ENCODE measurements around the gene APOL3. TPM values are rescaled to one million over a fixed set of nuclear protein-coding genes. Genes with fewer than 3 reads are reported as not detected.

Gene APOL3
- total and polyA plus RNA-seq, 10 of the 15 experiments (the other 5 are each of a cell fraction or from before 2014, with no cell fraction given), result 6.9 to 66.8 (median 48.5) TPM

DNA sequence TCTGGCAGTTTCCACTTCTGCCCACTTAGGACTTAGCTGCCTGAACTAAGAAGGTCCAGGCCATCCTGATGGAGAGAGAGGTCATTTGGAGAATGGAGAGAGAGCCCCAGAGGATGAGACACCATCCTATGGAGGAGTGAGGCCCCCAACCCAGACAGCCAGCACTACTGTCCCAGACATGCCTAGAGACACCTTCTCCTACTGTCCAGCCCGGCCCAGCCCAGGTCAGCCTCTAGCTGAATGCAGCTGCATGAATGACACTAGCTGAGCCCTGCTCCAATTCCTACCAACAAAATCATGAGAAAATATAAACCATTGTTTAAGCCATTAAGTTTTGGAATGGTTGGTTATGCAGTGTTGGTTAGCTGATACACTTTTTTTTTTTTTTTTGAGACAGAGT is 47.4 kb downstream of the APOL3 start:
- BruUV-seq (replicated peaks), result no TSS peak
- CTCF ChIA-PET, result interaction anchor here (1.2 to 1.4 kb wide), 2 partner anchors 14 to 165 kb away, joined by 3 to 4 read pairs; no protein-coding TSS in a partner anchor

More for the DNA sequence above, 47.4 kb downstream of the APOL3 start:
- TF ChIP-seq RFX5 (IDR thresholded peaks at IDR 0.05; ENCODE audit: low read depth, low read length) (no peak), CHD1 (IDR thresholded peaks at IDR 0.05; ENCODE audit: low read depth, low read length) (no peak), ZNF24 (IDR thresholded peaks at IDR 0.05) (no peak), FOXM1 (IDR thresholded peaks at IDR 0.05; ENCODE audit: low read depth, low read length) (no peak), HCFC1 (IDR thresholded peaks at IDR 0.05; ENCODE audit: low read length) (no peak), NR2C2 (IDR thresholded peaks at IDR 0.05; ENCODE audit: borderline replicate concordance, control insufficient read depth, insufficient read length, low read depth) (no peak), MYB (IDR thresholded peaks at IDR 0.05; ENCODE audit: borderline replicate concordance, low read depth, low read length) (no peak)
- TF ChIP-seq, protein P1, sequence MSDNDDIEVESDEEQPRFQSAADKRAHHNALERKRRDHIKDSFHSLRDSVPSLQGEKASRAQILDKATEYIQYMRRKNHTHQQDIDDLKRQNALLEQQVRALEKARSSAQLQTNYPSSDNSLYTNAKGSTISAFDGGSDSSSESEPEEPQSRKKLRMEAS (IDR thresholded peaks at IDR 0.05; ENCODE audit: low read depth, low read length), result no peak
- TF ChIP-seq, protein P2, sequence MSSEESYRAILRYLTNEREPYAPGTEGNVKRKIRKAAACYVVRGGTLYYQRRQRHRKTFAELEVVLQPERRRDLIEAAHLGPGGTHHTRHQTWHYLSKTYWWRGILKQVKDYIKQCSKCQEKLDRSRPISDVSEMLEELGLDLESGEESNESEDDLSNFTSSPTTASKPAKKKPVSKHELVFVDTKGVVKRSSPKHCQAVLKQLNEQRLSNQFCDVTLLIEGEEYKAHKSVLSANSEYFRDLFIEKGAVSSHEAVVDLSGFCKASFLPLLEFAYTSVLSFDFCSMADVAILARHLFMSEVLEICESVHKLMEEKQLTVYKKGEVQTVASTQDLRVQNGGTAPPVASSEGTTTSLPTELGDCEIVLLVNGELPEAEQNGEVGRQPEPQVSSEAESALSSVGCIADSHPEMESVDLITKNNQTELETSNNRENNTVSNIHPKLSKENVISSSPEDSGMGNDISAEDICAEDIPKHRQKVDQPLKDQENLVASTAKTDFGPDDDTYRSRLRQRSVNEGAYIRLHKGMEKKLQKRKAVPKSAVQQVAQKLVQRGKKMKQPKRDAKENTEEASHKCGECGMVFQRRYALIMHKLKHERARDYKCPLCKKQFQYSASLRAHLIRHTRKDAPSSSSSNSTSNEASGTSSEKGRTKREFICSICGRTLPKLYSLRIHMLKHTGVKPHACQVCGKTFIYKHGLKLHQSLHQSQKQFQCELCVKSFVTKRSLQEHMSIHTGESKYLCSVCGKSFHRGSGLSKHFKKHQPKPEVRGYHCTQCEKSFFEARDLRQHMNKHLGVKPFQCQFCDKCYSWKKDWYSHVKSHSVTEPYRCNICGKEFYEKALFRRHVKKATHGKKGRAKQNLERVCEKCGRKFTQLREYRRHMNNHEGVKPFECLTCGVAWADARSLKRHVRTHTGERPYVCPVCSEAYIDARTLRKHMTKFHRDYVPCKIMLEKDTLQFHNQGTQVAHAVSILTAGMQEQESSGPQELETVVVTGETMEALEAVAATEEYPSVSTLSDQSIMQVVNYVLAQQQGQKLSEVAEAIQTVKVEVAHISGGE (CRISPR knock-in tag; IDR thresholded peaks at IDR 0.05), result no peak
- TF ChIP-seq, protein P3, sequence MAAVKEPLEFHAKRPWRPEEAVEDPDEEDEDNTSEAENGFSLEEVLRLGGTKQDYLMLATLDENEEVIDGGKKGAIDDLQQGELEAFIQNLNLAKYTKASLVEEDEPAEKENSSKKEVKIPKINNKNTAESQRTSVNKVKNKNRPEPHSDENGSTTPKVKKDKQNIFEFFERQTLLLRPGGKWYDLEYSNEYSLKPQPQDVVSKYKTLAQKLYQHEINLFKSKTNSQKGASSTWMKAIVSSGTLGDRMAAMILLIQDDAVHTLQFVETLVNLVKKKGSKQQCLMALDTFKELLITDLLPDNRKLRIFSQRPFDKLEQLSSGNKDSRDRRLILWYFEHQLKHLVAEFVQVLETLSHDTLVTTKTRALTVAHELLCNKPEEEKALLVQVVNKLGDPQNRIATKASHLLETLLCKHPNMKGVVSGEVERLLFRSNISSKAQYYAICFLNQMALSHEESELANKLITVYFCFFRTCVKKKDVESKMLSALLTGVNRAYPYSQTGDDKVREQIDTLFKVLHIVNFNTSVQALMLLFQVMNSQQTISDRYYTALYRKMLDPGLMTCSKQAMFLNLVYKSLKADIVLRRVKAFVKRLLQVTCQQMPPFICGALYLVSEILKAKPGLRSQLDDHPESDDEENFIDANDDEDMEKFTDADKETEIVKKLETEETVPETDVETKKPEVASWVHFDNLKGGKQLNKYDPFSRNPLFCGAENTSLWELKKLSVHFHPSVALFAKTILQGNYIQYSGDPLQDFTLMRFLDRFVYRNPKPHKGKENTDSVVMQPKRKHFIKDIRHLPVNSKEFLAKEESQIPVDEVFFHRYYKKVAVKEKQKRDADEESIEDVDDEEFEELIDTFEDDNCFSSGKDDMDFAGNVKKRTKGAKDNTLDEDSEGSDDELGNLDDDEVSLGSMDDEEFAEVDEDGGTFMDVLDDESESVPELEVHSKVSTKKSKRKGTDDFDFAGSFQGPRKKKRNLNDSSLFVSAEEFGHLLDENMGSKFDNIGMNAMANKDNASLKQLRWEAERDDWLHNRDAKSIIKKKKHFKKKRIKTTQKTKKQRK (IDR thresholded peaks at IDR 0.05; ENCODE audit: low read depth, low read length), result no peak
- WGBS (ENCODE audit: insufficient coverage, insufficient replicate concordance, low lambda C conversion rate, missing lambda C conversion rate), result 0% methylated on average over 1 of the region's 1 CpG
- ChIA-PET SMC1A (ENCODE audit: uncharacterized antibody, unreplicated experiment) (no interaction called here), POLR2A (interaction anchor here (0.6 to 0.7 kb wide), 2 partner anchors 17 to 329 kb away, joined by 3 read pairs; no protein-coding TSS in a partner anchor), RAD21 (ENCODE audit: unreplicated experiment) (no interaction called here)
- H4K20me1 ChIP-seq (ENCODE audit: control insufficient read depth, insufficient read depth), result no peaks in the 10 kb centered on the region
- no peaks in the 10 kb centered on the region for H3K36me3 ChIP-seq (ENCODE audit: control insufficient read depth in 2 of 2, insufficient read depth in 2 of 2, low read length in 1 of 2)
- in situ Hi-C loops (cut with MboI), result no loop called here
- no peak overlapping the region for H3K27ac ChIP-seq (ENCODE audit: control insufficient read depth, insufficient read depth)
- DNase-seq (ENCODE audit: low read depth, low spot score) (no peak), FAIRE-seq (no peak), ATAC-seq (no peak)
- no peak overlapping the region for H2AFZ ChIP-seq (ENCODE audit: control insufficient read depth, low read depth, low read length)
- H3K9me3 ChIP-seq (replicated peaks; ENCODE audit: control insufficient read depth, insufficient read depth, low read length), result no peaks in the 10 kb centered on the region
- no peaks in the 10 kb centered on the region for H3K79me2 ChIP-seq (ENCODE audit: control insufficient read depth, insufficient read depth, low read length)
- H3K27me3 ChIP-seq (replicated peaks in 1 of 2; ENCODE audit: control insufficient read depth in 2 of 2, insufficient read depth in 2 of 2, low read length in 1 of 2), result no peaks in the 10 kb centered on the region; a peak in 1 of 4 replicates
- no peak overlapping the region for H3K4me2 ChIP-seq (ENCODE audit: control insufficient read depth, insufficient read depth)
- H3K4me3 ChIP-seq, result no peak overlapping the region
- H3K4me1 ChIP-seq (ENCODE audit: control insufficient read depth, insufficient read depth, low read length), result no peaks in the 10 kb centered on the region
- no peak overlapping the region for H3K9ac ChIP-seq (ENCODE audit: control insufficient read depth, insufficient read depth, low read length)
- intact Hi-C loops (cut with micrococcal nuclease; ENCODE audit: unreplicated experiment), result no loop called here
